Stimulated activated CD8-positive, alpha-beta memory T cell treated with anti-CD3 and anti-CD28 coated beads, Interleukin-4, amount 100 ng/mL, for 24 hours (primary cell): ENCODE results near the gene APBA2.

ENCODE experiments used
- DNase-seq: peaks from one replicate; pipeline ENCODE4 v3.0.0-alpha.2; 2020; ENCODE audit warnings: low read depth

APBA2 gene

GRCh38 chr15:29120593-29121368, 235.0 kb downstream of the APBA2 start:
- no peak for DNase-seq

- DNase-seq: no peak
Observed at GRCh38 chr15:29121369-29121656, 235.5 kb downstream of the APBA2 start.

GRCh38 chr15:29121907-29122306, 236.1 kb downstream of the APBA2 start:
- DNase-seq: no peak

DNA sequence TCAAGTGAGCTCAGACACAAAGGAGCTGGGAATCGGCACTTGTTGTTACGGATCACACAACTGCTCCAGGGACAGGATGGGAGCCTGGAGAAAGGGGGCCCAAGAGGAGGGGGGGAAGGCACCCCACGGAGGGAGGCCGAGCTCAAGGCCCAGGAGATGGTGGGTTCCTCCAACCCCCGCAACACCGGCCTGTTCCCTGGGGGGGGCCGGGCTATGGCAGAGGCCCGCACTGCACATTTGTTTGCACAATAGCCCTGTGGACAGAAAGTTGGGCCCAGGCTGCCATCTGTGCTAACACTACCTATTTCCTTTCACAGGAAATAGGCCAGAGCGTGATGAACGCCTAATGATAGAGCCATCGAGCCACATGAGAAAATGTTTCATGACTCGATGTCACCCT, 236.7 kb downstream of the APBA2 start:
- DNase-seq: no peak

DNA sequence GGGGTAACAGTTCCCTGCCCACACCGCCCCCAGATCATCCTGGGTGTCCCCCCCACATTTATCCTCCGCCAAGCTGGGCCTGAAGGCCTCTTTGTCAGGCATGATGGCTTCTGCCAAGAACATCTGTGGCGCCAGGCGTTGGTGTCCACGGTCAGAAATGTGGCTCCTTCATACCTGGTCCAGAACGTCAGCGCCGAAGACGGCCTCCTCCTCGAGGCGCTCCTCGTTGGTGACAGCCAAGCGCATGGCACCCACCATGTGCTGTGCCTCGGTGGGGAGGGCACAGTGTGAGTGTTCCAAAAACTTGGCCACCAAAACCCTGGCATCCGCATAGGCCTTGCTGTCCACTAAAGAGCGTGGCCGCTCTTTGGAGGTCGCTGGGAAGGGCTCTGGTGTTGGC, 237.4 kb downstream of the APBA2 start:
- no peak for DNase-seq

- DNase-seq: no peak
Observed at GRCh38 chr15:29123991-29124390, 238.2 kb downstream of the APBA2 start.

- no peak for DNase-seq
Observed at GRCh38 chr15:29124581-29125381, 239.0 kb downstream of the APBA2 start.

DNA sequence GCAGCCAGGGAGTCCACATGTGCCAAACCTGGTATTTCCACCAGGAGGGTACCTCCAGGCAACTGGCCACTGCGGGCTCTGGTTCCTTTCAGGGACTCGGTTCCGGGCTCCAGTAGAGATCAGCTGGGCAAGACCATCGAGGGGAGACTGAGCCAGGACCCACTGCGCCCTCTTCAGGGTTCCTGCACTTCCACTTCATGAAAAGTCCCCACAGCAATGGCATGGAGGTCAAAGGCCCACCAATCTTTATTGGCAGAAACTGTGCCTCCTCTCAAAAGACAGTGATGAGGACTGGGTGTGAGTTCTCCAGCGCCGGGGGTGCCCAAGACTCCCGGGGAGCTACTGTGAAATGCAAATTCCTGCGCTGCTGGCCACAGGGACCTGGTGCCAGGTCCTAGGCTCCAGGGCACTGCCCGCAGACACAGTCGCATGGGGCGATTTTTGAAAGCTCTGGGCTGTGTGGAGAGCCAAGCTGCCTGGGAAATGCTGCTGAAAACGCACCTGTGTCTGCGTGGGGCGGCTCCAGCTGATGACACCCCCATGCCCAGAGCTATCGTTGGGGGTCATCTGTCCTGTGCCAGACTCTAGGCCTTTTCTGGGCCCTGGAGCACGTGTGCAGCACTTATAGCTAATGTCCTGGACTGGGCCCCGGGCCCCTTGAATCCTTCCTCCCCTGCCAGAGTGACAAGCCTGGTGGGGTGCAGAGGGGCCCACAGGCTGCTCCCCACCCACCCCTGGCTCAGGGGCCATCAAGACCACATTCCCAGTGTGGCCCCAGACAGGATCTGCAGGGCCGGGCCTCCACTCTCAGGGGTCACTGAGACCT, 239.8 kb downstream of the APBA2 start:
- no peak for DNase-seq

DNA sequence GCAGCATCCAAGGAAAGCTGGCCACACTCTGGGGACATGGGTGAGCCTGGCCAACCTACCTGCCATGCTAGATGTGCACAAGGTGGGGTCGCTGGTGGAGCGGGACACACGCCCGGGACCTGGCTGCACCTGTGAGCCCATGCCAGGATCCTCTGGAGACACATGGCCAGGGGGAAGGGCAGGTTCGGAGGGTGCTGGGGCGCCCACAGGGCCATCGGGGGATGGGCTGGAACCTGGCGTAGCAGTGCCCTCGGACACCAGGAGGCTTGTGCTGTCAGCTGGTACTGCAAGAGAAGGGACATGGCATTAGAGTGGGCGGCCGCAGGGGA, 240.4 kb downstream of the APBA2 start:
- DNase-seq: no peak

- no peak for DNase-seq
Observed at GRCh38 chr15:29126821-29127461, 241.2 kb downstream of the APBA2 start.

DNA sequence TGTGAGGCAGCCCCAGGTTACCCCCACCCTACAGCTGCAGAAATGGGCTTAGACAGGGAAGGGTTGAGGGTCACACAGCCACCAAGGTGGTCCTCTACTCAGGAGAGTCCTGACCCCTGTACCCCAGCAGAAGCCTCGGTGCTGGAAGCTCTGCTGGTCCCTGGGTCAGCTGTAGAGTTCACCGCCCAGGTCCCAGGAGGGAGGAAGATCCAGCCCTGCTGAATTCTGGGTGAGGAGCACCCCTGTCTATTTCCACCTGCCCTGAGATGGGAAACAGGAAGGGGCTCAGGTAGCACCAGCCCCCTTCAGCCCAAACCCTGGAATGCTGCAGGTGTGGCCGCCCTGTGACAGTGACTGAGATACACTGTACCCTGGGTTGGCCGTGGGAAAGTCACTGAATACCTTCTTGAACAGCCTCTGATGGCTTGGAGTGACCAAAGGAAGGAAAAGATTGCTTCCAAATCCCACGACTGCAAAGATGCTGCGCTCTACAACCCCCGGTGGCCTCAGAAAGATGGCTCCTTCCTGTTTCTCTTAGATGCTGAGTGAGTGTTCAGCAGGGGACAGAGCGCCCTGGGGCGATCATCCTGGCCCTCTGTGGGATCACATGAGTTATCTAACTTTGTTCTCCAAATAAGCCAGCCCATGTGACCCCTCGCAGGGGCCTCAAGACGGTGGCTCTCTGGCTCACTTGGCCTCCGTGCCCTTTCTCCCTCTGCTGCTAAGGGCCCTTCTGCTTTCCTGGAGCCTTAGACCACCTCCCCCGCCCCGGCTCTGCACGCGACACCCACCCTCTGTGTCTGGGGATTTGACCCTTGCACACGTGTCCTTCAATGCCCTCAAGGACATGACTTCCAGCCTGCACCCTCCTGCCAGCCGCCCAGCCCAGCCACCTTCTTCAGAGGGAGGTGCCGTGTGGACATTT, 242.0 kb downstream of the APBA2 start:
- DNase-seq: no peak

- no peak for DNase-seq
Observed at GRCh38 chr15:29128671-29129070, 242.9 kb downstream of the APBA2 start.

- no peak for DNase-seq
Observed at GRCh38 chr15:29129221-29129620, 243.4 kb downstream of the APBA2 start.

DNA sequence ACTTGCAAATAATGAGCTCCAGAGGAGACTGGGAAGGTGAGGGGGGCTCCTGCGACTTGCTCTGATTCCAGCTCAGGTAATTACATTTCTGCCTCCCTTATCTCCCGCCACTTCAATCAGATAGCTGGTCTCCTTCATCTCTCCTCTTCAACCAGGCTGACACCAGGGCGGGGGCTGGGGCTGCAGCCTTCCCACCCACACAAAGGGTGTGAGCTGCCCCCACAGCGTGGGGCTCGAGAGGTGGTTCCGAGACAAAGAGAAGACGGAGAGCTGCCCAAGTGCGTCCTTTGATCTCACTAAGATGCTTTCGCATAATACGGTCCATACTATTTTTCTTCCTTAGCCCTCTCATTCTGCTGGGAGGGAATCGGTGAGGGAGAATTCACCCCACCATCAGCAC, 244.2 kb downstream of the APBA2 start:
- no peak for DNase-seq

DNA sequence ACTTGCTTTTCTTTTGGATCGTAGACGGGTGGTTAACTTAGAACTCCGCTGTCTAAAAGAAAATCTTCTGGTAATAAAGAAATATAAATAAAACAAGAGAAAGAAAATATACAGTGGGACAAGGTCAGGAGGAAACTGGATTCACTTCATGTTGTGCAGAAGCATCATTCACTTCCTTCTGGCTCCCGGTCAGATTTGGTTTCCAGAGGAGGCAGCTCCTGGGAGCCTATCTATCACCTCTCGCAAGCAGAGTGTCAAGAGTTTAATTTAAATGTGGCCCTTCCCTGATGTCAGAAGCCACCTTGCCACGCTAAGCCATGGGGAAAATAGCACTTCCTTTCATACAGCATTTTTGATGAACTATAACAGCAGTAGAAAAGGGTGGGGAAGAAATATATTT, 244.7 kb downstream of the APBA2 start:
- no peak for DNase-seq

GRCh38 chr15:29130951-29131839, 245.4 kb downstream of the APBA2 start:
- DNase-seq: no peak

- DNase-seq: no peak
Observed at GRCh38 chr15:29131840-29132420, 246.2 kb downstream of the APBA2 start.

DNA sequence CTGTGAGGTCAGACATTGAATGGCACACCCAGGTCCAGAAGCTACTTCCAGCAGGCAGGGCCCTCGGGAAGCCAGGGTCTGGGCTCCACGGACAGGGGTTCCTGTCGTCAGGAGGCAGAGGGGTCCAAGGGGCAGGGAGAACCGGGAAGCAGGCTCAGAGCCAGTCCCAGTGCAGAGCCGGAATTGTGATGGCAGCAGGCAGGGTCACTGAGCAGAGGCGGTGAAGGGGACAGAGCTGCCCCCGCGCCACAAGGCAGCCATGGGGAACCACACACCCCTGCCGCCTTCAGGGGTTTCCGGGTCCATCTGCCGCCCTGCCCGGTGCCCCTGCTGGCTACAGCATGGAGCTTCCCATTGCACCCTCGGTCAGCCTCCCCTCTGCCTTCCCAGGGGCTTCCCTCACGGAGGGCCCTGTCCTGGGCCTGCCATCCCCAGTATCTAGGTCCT, 247.0 kb downstream of the APBA2 start:
- DNase-seq: no peak

DNA sequence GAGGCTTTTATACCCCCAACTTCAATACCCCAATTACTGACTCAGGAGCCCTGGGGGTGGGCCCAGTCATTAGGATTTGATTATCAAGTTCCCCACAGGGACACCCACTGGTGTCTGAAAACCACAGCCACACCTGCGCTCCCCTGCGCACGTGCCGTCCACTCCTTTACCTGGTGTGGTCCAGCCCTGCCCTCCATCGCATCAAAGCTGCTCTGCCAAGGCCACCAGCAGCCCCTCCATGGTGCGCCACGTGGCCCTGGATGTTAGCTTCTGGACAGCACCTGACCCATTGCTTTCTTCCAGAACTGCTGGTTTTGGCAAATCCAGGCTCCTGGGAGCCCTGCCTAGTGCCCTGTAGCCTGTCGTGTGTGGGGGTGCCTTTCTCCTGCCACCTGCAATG, 247.5 kb downstream of the APBA2 start:
- DNase-seq: no peak

DNA sequence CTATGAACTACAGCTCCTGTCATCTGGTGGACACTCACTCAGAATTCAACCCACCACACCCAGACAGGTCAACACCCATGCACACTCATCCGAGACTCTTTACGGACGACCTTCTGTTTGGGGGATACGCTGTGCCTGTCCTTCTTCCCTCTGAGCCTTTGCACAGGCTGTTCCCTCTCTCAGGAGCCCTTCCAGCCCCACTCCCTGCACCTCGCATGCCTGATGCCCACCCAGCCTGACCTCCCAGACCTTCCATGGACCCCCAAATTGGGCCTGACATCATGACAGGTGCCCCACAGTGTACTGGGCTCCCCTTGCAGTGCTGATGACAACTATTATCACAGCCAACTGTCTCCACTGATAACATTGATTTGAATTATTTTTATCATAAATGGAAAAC, 248.0 kb downstream of the APBA2 start:
- DNase-seq: no peak
